PFSK-1 (cell line): ENCODE results near the gene ATP2B2.

Source experiments
- POLR2AphosphoS5 ChIP-seq: IDR thresholded peaks from 2 replicates; pipeline ENCODE4 v1.6.1; 2012; ENCODE audit warnings: low read depth, mild to moderate bottlenecking, control low read depth, low read length, moderate library complexity
- REST ChIP-seq, 2 experiments: IDR thresholded peaks; 2 replicates each; pipeline versions ENCODE4 v1.6.1 to v1.8.0; 2011 to 2012; ENCODE audit warnings: low read depth in 2 of 2, low read length in 2 of 2, control low read depth in 1 of 2, inconsistent platforms in 1 of 2, mild to moderate bottlenecking in 1 of 2, moderate library complexity in 1 of 2; ENCODE audit not compliant: insufficient read depth in 1 of 2
- SIN3A ChIP-seq: IDR thresholded peaks from 2 replicates; pipeline ENCODE4 v1.6.1; 2012; ENCODE audit warnings: mild to moderate bottlenecking, low read length, moderate library complexity, borderline replicate concordance; ENCODE audit not compliant: insufficient read depth
- TAF1 ChIP-seq: IDR thresholded peaks from 2 replicates; pipeline ENCODE4 v1.6.1; 2012; ENCODE audit warnings: low read length, control low read depth, borderline replicate concordance; ENCODE audit not compliant: insufficient read depth

- TF ChIP-seq TAF1 (no peak), POLR2AphosphoS5 (no peak), SIN3A (no peak), REST (IDR thresholded peaks at IDR 0.05; ENCODE audit: insufficient read depth in 1 of 2, low read depth in 2 of 2, low read length in 2 of 2) (no peak)
These were observed 215.5 kb downstream of the ATP2B2 start for GRCh38 chr3:10289787-10290355.
